HG03135 (cell line): ENCODE data around the gene BCO1.
"Not testable (repeated sequence)": the region's sequence is repeated elsewhere in the genome, so short reads cannot be mapped to it uniquely, and the experiment has no call there.

Source experiments
- ATAC-seq: cut with Tn5 transposase; IDR thresholded peaks from one replicate; pipeline ENCODE4 v1.9.1; 2021; ENCODE audit warnings: mild to moderate bottlenecking, moderate library complexity; ENCODE audit not compliant: unreplicated experiment

Gene BCO1

DNA sequence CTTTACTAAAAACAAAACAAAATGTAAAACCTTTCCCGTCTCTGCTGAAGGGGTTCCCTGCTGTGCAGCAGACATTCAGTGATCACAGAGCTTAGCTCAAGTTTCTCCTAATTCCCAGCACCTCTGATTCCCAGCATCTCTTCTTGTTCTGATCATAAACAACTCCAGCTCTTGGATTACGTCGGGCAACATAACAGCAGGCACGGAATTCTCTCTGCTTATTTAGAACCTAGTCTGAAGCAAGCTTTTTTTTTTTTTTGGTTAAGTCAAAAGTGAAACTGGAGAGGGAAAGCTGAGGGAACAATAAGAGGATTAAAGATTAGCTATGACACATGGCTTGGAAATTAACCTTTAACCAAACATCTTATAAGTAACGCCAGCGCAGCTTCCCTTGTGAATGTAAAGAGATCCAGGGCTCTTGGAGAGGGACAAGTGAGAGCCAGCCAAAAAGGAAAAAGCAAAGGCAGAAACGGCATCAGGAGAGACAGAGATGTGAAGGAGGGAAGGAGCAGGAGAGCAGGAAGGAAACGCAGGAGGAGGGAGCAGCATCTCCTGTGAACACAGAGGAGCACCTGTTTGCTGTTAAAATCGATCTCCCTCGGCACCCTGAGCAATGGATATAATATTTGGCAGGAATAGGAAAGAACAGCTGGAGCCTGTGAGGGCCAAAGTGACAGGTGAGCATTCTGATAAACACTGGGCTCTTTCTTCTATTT is at the start of gene BCO1:
BCO1 (plus strand) TSS at position 394 of the 716 bp plus-strand sequence; CDS start at position 614, 220 bp downstream.
- ATAC-seq = no peak

DNA sequence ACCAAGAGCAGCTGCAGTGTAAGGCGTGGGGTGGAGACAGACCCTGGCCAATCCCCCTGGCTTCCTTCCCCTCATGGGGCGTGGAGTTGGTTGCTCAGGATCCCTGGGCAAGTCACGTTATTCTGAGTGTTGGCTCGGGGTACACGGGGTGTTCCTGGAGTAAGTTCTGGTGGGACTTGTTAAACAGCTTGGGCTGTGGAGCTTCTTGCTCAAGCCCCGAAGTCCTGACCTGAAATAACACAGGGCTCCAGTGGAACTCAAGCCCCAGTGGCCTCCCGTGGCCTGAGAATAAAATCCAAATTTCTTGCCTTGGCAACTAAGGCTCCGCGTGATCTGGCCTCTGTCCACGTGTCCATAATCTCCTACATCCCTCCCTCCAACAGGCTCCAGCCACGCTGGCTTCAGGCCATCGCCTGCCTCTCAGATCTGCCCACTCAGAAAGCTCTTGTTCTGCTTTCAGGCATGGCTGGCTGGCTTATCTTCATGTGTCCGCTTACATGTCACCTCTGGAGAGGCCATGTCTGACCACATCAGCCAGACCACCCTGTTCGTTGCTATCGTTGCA is 49.3 kb upstream of the BCO1 start:
- ATAC-seq = no peak

GRCh38 chr16:81190667-81191066 is 47.8 kb upstream of the BCO1 start:
- ATAC-seq = no peak

DNA sequence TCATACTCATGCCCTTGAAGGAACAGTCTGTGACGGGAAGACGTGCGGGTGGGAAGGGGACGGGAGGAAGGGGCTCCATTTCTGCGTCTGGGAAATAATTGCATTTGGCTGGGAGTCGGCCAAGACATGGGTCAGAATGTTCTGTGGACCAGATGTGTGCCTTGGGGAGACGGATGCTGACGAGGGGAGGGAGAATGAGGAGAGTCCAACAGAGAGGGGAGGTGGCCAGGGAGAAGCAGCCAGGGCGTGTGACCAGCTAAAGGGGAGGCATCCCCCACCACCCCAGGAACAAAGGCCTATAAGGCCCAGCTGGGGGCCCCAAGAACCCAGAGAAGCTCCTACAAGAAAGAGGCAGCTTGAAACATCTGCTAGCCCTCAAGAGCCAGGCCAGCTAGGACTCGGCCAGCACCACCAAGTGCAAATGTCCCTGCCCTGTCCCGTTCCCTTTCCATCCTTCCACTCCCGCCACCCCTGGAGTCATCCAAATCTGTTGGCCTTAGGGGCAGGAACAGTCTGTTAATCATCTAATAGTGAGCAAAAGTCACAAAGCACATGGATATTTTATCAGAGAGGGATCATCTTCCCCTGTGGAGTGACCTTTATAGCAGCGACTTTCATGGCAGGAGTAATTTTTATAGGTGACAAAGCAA is 42.5 kb upstream of the BCO1 start:
- no peak for ATAC-seq

- no peak for ATAC-seq
Measured at GRCh38 chr16:81198635-81199034, 39.9 kb upstream of the BCO1 start.

DNA sequence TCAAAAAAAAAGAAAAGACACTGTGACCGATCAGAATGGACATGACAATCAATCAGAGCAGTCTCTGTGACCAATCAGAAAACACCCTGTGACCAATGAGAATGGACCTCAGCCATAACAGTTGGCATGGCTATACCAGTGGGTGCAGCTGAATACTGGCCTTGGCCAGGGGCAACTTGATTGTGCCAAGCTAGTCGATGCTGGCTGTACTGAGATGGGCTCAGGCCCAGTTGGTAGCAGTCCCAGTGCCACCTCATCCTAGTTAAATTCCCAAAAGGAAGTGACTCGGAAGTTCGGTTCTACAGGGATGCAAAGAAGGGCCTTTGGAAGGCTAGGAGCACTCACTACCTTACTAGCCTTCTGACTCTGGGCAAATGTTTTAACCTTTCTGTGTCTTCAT is 37.2 kb upstream of the BCO1 start:
- ATAC-seq = no peak

DNA sequence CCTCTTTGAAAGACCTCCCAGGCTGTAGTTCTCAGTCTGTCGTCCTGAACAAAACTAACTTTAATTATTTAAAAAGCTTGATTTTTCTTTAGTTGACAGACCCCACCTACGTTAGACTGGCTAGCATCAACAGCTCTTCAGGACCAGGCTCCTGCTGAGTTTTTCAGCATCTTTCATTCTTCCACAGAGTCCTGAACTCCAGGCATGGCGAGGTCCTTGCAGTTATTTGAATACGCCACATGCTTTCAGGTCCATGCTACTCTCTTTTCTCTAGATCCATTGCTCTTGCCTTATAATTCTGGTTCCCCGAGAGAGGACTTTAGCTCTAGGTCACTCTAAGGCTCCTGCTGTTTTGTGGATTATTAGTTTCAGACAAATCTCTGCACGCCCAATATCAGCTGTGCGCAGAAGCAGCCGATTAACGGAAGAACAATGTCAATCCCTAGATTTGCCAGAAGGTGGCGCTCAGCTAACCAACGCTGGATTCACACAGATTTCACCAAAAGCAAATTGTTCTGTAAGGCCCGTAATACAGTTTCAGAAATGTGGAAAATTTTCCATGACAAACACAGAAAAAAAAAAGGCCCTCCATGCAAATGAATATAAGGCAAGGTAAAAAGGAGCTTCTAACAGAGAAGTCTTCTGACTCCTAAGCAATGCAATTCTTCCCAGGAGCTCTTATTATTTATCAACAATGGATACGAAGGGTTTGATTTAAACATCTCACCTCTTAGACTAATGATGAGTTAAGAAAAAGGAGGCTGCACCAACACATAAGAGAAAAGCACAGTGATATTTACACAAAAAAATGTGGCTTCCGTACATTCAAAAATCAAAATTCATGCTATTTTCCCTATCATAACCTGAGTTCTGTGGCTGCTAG is 33.5 kb upstream of the BCO1 start:
- no peak for ATAC-seq

DNA sequence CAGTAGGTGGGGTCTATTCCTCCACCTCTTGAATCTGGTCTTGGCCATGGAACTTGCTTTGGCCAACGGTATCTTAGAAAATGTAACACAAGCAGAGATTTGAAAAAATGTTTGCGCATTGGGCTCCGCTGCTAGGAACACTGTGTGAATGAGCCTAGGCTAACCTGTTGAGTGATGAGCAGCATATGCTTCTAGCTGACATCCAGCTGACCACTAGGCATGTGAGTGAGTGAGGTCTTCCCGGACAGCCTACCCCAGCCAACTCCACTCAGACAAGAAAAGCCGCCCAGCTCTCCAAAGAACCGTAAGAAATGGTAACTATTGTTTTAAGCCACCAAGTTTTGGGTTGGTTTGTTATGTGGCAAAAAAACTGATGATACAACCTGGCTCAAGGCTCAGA is 31.4 kb upstream of the BCO1 start:
- no peak for ATAC-seq

DNA sequence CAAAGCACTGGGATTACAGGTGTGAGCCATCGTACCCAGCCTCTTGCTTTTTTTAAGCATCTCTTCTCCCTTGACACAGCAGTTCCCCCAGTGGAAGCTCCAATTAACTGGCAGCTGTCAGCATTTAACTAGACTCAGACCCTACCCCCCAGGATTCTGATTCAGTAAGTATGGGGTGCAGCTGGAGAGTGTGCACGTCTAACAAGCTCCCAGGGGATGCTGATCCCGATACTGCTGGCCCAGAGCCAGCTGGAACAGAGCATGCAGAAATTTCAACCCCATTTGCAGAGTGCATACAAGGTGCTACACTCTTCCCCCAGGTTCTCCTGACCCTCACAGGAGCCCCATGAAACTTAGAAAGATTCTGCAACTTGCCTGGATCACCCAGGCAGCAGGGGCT is 27.7 kb upstream of the BCO1 start:
- no peak for ATAC-seq

- ATAC-seq = no peak
Measured at GRCh38 chr16:81212830-81213465, 25.5 kb upstream of the BCO1 start.

- no peak for ATAC-seq
Measured at GRCh38 chr16:81214745-81215166, 23.7 kb upstream of the BCO1 start.

GRCh38 chr16:81216114-81216513 is 22.4 kb upstream of the BCO1 start:
- ATAC-seq = no peak

DNA sequence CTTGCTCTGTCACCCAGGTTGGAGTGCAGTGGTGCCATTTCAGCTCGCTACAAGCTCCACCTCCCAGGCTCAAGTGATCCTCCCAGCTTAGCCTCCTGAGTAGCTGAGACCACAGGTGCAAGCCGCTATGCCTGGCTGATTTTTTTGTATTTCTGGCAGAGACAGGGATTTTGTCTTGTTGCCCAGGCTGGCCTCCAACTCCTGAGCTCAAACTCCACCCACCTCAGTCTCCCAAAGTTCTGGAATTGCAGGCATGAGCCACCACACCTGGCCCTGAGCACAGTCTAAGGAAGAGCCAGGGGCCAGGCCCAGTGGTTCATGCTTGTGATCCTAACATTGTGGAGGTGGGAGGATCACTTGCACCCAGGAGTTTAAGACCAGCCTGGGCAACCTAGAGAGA is 21.8 kb upstream of the BCO1 start:
- ATAC-seq = no peak

GRCh38 chr16:81219151-81219550 is 19.3 kb upstream of the BCO1 start:
- ATAC-seq = no peak

GRCh38 chr16:81220349-81220748 is 18.1 kb upstream of the BCO1 start:
- ATAC-seq = no peak

- no peak for ATAC-seq
Measured at GRCh38 chr16:81221731-81222130, 16.8 kb upstream of the BCO1 start.

- ATAC-seq = no peak
Measured at GRCh38 chr16:81224824-81225223, 13.7 kb upstream of the BCO1 start.

GRCh38 chr16:81225697-81226096 is 12.8 kb upstream of the BCO1 start:
- ATAC-seq = not testable (repeated sequence)

DNA sequence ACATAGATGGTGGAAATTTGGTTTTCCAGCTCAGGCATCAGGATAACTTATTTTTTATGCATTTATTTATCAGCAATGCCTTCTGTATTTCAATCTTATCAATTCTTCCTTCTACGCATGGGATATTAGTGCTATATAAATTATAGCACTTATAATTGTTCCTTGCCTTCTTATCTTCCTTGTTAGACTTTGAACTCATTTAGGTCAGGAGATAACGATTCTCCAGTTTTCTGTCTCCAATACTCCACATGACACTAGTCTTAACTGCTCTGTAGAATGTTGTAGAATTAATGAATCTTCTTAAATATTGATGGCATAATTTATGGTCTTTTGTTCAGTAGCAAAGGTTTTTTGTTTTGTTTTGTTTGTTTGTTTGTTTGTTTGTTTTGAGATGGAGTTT is 10.7 kb upstream of the BCO1 start:
- no peak for ATAC-seq

- ATAC-seq = no peak
Measured at GRCh38 chr16:81229811-81230210, 8.7 kb upstream of the BCO1 start.

DNA sequence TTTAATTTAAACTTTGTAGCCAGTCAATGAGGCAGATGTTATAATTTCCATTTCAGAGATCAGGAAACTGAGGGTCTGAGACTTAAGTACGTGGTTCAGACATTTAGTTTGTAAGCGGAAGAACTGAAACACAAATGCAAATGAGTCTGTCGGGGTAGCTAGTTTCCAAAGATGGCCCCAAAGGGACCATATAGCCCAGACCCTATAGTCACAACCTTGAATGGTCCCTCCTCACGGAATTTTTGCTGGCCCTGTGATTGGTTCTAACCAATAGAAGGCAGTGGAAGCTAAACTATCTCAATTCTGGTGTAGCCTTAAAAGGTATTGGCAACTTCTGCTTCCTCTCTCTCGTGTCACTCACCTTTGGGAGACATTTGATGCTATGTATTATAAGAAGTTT is 7.5 kb upstream of the BCO1 start:
- no peak for ATAC-seq
